WTC11 (cell line): Measurements from ENCODE around the gene FER.

Source experiments
- CTCF ChIP-seq: fragments of 200-600 bp; IDR thresholded peaks from 2 replicates; pipeline ENCODE4 v1.8.0; 2022; ENCODE audit warnings: antibody characterized with exemption
- MAX ChIP-seq: sonication (generic); formaldehyde crosslinking; IDR thresholded peaks from 2 replicates; pipeline ENCODE4 v1.8.0; 2022; ENCODE audit warnings: mild to moderate bottlenecking, missing genetic modification reagents
- MXD4 ChIP-seq: fragments of 250-450 bp; sonication (Bioruptor Pico); IDR thresholded peaks from 2 replicates; pipeline ENCODE4 v1.8.0; 2021; ENCODE audit warnings: mild to moderate bottlenecking, moderate library complexity, borderline replicate concordance
- NFE2L1 ChIP-seq: sonication (generic); formaldehyde crosslinking; IDR thresholded peaks from 2 replicates; pipeline ENCODE4 v1.8.1; 2023; ENCODE audit warnings: missing genetic modification reagents
- NFYB ChIP-seq: sonication (generic); formaldehyde crosslinking; conservative IDR thresholded peaks from 2 replicates; pipeline ENCODE4 v1.8.0; 2022; ENCODE audit warnings: low read depth, missing genetic modification reagents
- PREB ChIP-seq: sonication (generic); formaldehyde crosslinking; IDR thresholded peaks from 2 replicates; pipeline ENCODE4 v1.8.1; 2022; ENCODE audit warnings: mild to moderate bottlenecking, missing genetic modification reagents, moderate library complexity, borderline replicate concordance
- RELA ChIP-seq: sonication (generic); formaldehyde crosslinking; IDR thresholded peaks from 2 replicates; pipeline ENCODE4 v1.8.1; 2022; ENCODE audit warnings: missing genetic modification reagents, mild to moderate bottlenecking, borderline replicate concordance
- TP53 ChIP-seq: sonication (generic); formaldehyde crosslinking; IDR thresholded peaks from 2 replicates; pipeline ENCODE4 v1.8.1; 2023; ENCODE audit warnings: mild to moderate bottlenecking, missing genetic modification reagents
- ZNF138 ChIP-seq: sonication (generic); formaldehyde crosslinking; conservative IDR thresholded peaks from 2 replicates; pipeline ENCODE4 v1.8.1; 2022; ENCODE audit warnings: mild to moderate bottlenecking, moderate library complexity, missing genetic modification reagents

- TF ChIP-seq PREB (CRISPR knock-in tag) = no peak
- TF ChIP-seq NFE2L1 (CRISPR knock-in tag) = no peak
- no peak for TF ChIP-seq TP53
- TF ChIP-seq CTCF = no peak
- TF ChIP-seq MXD4 = no peak
- TF ChIP-seq RELA (CRISPR knock-in tag) = no peak
- TF ChIP-seq MAX (CRISPR knock-in tag) = no peak
- no peak for TF ChIP-seq ZNF138 (CRISPR knock-in tag)
- TF ChIP-seq NFYB (CRISPR knock-in tag) = no peak
Observed at GRCh38 chr5:108813673-108814072, 66.0 kb downstream of the FER start.
